ENCODE results near the gene CACNA2D3. TPM values are rescaled to one million over a fixed set of nuclear protein-coding genes. Genes with fewer than 3 reads are reported as not detected.

CACNA2D3 gene
- total RNA-seq, 6 donors from 2014 or later: 2.9 to 16.8 (median 4.9) TPM

DNA sequence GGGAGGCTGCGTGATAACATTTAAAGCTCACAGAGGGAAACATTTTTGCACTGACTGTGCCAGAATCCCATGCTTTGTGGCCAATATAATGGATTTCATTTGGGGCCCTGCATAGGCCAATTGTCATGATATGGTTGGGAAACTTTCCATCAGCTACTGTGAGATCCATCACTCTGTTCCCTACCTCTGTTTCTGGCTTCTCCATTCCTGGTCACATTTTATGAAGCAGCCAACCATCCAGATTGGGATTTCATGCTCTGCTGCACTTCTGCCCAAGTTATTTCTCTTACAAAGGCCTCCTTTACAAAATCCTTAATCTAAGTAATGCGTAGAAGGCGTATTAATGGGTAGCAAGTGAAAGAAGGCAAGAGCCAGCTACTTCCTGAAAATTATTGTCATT is 584.4 kb downstream of the CACNA2D3 start:
- TF ChIP-seq POLR2A (IDR thresholded peaks at IDR 0.05): no peak
- no peak for TF ChIP-seq EP300 (IDR thresholded peaks at IDR 0.05)
- TF ChIP-seq POLR2AphosphoS5 (IDR thresholded peaks at IDR 0.05): no peak
- TF ChIP-seq, protein P1, sequence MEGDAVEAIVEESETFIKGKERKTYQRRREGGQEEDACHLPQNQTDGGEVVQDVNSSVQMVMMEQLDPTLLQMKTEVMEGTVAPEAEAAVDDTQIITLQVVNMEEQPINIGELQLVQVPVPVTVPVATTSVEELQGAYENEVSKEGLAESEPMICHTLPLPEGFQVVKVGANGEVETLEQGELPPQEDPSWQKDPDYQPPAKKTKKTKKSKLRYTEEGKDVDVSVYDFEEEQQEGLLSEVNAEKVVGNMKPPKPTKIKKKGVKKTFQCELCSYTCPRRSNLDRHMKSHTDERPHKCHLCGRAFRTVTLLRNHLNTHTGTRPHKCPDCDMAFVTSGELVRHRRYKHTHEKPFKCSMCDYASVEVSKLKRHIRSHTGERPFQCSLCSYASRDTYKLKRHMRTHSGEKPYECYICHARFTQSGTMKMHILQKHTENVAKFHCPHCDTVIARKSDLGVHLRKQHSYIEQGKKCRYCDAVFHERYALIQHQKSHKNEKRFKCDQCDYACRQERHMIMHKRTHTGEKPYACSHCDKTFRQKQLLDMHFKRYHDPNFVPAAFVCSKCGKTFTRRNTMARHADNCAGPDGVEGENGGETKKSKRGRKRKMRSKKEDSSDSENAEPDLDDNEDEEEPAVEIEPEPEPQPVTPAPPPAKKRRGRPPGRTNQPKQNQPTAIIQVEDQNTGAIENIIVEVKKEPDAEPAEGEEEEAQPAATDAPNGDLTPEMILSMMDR (IDR thresholded peaks at IDR 0.05): no peak
- no peak for ATAC-seq (ENCODE audit: low FRiP score in 2 of 2)
- DNase-seq: no peak
- Histone ChIP-seq H3K4me3 (no peak overlapping the region), H3K36me3 (no peaks in the 10 kb centered on the region), H3K27me3 (no peaks in the 10 kb centered on the region), H3K4me1 (no peaks in the 10 kb centered on the region), H3K9me3 (no peaks in the 10 kb centered on the region), H3K27ac (no peak overlapping the region)
- WGBS, 2 donors: 86 to 97% methylated on average over 3 of the region's 3 CpGs

GRCh38 chr3:54709785-54710184 is 587.4 kb downstream of the CACNA2D3 start:
- Histone ChIP-seq H3K36me3 (no peaks in the 10 kb centered on the region), H3K4me1 (no peaks in the 10 kb centered on the region), H3K4me3 (no peak overlapping the region), H3K9me3 (no peaks in the 10 kb centered on the region), H3K27me3 (no peaks in the 10 kb centered on the region), H3K27ac (no peak overlapping the region)
- no peak for TF ChIP-seq EP300 (IDR thresholded peaks at IDR 0.05)
- TF ChIP-seq, protein P1 (IDR thresholded peaks at IDR 0.05): no peak
- no peak for TF ChIP-seq POLR2AphosphoS5 (IDR thresholded peaks at IDR 0.05)
- TF ChIP-seq POLR2A (IDR thresholded peaks at IDR 0.05): no peak
- DNase-seq (no peak), ATAC-seq (ENCODE audit: low FRiP score in 2 of 2) (no peak)
- 88 to 93% methylated on average over 3 of the region's 3 CpGs for WGBS, 2 donors

DNA sequence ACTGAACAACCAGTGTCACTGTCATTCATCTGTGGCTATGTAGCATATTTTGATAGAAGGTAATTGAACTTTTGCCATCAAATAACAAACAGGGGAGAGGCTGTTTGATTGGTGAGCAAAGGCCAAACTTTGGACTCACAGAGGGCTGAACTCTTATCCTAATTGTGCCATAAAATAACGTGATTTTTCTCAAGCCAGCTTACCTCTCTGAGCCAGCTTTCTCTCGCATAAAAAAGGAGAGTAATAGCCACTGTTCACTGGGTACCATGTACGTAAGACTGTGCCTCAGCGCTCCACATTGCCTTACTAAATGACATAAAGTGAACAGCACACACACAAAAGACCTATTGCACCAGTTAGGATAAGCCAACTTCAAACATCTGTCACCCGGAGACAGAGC is 588.6 kb downstream of the CACNA2D3 start:
- H3K27ac ChIP-seq: no peak overlapping the region
- H3K4me3 ChIP-seq: no peak overlapping the region
- H3K9me3 ChIP-seq: no peaks in the 10 kb centered on the region
- no peak for DNase-seq
- no peaks in the 10 kb centered on the region for H3K36me3 ChIP-seq
- no peaks in the 10 kb centered on the region for H3K27me3 ChIP-seq
- TF ChIP-seq POLR2A (IDR thresholded peaks at IDR 0.05): no peak
- no peak for ATAC-seq (ENCODE audit: low FRiP score in 2 of 2)
- no peaks in the 10 kb centered on the region for H3K4me1 ChIP-seq
- 78 to 82% methylated on average over 5 of the region's 5 CpGs for WGBS, 2 donors

DNA sequence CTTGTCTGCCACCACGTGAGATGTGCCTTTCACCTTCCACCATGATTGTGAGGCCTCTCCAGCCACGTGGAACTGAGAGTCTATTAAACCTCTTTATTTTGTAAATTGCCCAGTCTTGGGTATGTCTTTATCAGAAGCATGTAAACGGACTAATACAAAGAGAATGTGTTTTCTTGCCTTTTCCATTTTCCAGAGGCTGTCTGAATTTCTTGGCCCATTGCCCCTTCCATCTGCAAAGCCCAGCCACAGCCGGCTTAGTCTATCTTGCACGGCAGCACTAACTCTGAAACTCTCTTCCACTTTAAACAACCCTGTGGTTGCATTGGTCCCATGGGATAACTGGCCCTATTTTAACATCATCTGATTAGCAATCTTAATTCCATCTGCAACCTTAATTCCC is 590.2 kb downstream of the CACNA2D3 start:
- no peak overlapping the region for H3K27ac ChIP-seq
- DNase-seq (no peak), ATAC-seq (ENCODE audit: low FRiP score in 2 of 2) (no peak)
- no peaks in the 10 kb centered on the region for H3K9me3 ChIP-seq
- no peaks in the 10 kb centered on the region for H3K36me3 ChIP-seq
- H3K4me1 ChIP-seq: no peaks in the 10 kb centered on the region
- no peaks in the 10 kb centered on the region for H3K27me3 ChIP-seq
- 62 to 73% methylated on average over 5 of the region's 5 CpGs for WGBS, 2 donors
- H3K4me3 ChIP-seq: no peak overlapping the region
- TF ChIP-seq EP300 (IDR thresholded peaks at IDR 0.05) (no peak), POLR2A (IDR thresholded peaks at IDR 0.05) (no peak), POLR2AphosphoS5 (IDR thresholded peaks at IDR 0.05) (no peak)
- TF ChIP-seq, protein P1 (IDR thresholded peaks at IDR 0.05): no peak

DNA sequence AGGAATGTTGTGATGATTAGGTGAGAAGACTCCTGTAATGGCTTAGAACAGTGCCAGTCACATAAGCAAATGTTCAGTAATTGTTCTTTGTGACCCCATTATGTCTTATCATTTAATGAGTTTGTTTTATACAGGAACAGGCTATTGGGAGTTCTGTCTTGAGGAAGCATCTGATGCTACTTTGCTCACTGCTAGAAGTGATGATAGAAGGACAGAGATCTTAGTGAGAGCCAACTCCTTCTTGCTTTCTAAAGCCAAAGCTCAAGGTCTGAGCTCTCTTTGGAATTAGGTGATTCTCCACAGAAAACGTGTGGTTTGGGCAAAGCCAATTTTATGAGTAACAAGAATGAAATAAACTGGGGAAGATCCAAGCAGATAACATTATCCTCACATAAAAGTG is 590.7 kb downstream of the CACNA2D3 start:
- DNase-seq (no peak), ATAC-seq (ENCODE audit: low FRiP score in 2 of 2) (no peak)
- Histone ChIP-seq H3K36me3 (no peaks in the 10 kb centered on the region), H3K4me3 (no peak overlapping the region), H3K27me3 (no peaks in the 10 kb centered on the region), H3K4me1 (no peaks in the 10 kb centered on the region), H3K27ac (no peak overlapping the region), H3K9me3 (no peaks in the 10 kb centered on the region)
- no peak for TF ChIP-seq EP300 (IDR thresholded peaks at IDR 0.05)
- TF ChIP-seq, protein P1 (IDR thresholded peaks at IDR 0.05): no peak
- TF ChIP-seq POLR2AphosphoS5 (IDR thresholded peaks at IDR 0.05): no peak
- TF ChIP-seq POLR2A (IDR thresholded peaks at IDR 0.05): no peak
- WGBS, 2 donors: 67 to 71% methylated on average over 1 of the region's 1 CpG

All from upper lobe of left lung (tissue), 6 donors.